IPS-NIHi7 (cell line): ENCODE data around the gene FCN3.

Experiments used
- DNase-seq: peaks from one replicate; pipeline ENCODE4 v3.0.0; 2012; ENCODE audit warnings: mixed read lengths; ENCODE audit errors: extremely low spot score

Gene FCN3

GRCh38 chr1:27380224-27380623 lies 5.6 kb upstream of the FCN3 start:
- no peak for DNase-seq

- DNase-seq = no peak
Measured at GRCh38 chr1:27379564-27380122, 5.0 kb upstream of the FCN3 start.

GRCh38 chr1:27377760-27378495 lies 3.3 kb upstream of the FCN3 start:
- no peak for DNase-seq

DNA sequence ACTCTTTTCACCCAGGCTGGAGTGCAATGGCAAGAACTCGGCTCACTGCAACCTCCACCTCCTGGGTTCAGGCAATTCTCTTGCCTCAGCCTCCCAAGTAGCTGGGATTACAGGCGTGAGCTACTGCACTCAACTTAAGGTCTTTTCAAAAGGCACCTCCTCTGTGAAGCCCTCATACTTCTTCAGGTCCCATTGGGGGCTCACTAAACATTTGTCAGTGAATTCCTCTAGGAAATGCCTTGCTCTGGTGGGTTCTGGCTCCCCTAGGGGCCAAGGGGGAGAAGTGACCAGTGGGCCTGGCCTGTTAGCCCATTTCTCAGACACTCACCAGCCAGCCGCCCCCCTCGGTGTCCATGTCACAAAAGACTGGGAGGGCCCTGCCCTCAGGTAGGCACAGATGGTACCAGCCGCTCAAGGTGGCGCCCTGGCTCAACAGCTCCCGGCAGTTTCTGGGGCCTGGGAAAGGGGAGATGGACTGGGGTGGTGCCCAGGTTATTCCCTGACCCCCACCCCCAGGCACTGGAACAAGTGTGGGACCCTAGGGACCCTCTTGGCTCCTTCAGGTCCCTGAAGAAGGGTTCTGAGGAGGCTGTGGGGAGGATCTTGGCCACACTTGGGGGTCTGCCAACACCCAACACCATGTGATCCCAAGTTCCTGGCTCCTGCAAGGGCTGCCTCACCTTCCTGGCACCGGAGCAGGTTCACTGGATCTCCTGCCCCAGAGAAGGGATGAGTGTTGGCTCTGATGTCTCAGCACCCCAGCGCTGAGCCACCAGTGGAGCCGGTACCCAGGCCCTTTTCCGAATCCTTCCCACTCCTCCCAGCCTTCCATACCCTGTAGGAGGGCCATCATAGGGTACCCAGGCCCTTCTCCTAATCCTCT lies 1.6 kb downstream of the FCN3 start:
- peak; percentile 64 for DNase-seq

DNA sequence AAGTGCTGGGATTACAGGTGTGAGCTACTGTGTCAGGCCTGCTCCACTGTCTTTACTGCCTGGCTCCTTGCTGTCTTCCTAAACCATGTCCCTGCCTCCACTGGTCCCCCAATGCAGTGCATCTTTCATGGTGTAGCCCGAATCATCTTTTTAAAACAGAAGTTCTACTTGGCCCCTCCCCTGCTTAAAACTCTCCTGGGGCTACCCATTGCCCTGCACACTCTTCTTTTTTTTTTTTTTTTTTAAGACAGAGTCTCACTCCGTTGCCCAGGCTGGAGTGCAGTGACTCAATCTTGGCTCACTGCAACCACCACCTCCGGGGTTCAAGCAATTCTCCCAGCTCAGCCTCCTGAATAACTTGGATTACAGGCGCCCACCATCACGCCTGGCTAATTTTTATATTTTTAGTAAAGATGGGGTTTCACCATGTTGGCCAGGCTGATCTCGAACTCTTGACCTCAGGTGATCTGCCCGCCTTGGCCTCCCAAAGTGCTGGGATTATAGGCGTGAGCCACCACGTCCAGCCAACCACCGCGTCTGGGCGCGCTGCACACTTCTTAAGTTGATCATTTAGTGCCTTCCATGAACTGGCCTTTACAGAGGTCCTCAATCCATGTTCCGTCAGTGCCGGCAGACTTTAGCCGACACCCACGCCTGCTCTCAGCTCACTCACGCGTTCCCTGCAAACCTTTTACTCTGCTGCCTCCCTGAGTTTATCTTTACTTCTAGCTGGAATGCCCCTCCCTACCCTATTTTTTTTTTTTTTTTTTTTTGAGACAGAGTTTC lies 2.4 kb downstream of the FCN3 start:
- DNase-seq = no peak

DNA sequence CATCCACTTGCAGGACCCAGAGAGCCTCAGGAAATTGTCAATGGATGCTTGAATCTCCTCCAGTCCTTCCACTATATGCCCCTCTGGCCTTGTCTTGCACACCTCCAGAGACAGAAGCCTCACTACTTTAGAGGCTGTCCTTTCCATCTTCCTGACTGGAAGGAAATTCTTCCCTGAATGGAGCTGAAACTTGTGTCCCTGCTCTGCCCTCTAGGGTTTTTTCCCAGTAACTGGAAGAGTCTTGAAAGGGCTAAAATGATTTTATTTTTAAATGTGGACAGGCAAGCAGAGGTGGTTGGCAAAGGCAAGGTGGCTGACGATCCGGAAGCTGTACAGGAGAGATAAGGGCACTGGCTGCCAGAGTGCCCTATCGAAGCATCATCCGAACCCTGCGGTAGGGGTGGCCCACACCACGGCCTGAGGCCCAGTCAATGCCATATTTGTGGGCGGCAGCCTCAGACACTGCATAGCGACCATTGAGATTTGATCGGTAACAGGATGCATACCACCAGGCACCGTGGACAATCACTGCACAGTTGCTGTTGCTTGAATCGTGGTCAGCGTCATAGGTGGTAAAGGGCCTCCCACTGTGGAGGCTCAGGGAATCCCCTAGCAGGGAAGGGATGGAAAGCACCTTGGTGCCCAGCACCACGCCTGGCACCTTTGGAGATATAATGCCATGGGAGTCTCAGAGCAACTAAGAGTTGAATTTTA lies 5.6 kb downstream of the FCN3 start:
- DNase-seq = no peak

DNA sequence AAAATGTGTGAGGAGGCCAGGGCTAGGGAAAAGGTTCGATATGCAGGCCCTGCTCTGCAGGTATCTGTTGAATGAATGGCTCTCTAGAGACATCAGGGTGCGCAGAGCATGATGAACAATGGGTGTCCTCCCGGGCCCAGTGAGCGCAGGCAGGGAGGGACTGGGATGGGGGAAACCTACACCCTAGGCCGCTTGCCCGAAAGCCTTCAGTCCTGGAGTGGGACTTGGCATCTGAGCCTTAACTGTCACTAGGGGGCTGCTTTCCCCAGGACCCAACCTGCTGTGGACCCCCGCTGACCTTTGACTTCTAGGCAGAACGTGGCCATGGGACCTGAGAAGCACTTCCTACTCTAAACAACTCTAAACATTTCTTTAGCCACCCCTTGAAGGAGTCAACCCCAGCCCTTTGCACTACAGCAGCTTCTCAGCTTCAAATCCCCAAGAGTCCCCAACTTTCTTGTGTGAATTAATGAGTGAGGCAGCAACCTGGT lies 7.4 kb downstream of the FCN3 start:
- DNase-seq = no peak

DNA sequence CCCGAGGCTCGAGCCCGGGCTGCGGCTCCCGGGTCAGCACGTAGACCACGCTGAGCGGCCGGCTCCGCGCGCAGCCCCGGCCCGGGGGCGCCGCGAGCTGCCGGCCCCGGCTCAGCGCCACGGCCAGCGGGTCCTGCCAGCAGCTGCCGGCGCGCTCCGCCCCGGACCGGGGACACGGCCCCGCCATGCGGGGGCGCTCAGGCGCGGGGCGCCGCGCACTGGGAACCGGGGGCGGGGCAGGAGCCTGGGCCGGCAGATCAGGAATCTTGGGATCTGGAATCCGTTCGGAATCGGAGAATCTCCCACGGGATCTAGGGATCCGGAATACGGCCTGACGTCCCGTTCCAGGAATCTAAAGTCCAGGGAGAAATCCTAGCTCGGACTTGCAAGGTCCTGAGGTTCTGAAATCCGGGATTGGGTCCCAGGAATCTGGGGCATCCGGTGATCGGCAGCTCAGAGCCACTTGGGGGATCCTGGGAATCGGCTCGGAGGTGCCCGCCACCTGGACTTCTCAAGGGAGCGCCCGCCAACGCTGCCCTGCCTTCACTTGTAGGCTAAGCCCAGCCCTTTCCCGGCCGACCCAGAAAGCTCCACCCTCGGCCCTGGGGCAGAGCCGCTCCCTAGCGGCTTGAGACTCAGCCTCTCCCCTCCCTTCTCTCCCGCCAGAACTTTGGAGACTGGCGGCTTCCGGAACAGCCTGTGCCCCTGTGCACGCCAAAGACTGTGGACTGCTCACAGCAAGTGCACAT lies 8.0 kb downstream of the FCN3 start, which contains the start of gene MAP3K6:
Gene MAP3K6 (minus strand): TSS at position 551 of the 749 bp plus-strand sequence. CDS start 364 bp downstream, at position 187.
- peak; percentile 80 for DNase-seq

DNA sequence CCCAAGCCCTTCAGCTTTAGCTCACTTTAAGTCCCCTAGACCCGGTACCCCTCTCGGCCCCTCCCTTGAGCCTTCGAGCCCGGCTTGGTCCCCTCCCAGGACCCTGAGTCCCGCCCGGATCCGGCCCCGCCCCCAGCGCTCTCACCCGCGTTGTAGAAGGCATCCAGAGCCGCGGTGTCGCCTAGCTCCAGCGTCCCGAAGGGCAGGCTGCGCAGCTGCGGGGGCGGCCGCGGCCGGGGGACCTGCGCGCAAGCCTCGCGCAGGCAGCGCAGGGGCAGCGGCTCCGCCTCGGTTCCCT lies 8.6 kb downstream of the FCN3 start:
- peak; percentile 79 for DNase-seq

DNA sequence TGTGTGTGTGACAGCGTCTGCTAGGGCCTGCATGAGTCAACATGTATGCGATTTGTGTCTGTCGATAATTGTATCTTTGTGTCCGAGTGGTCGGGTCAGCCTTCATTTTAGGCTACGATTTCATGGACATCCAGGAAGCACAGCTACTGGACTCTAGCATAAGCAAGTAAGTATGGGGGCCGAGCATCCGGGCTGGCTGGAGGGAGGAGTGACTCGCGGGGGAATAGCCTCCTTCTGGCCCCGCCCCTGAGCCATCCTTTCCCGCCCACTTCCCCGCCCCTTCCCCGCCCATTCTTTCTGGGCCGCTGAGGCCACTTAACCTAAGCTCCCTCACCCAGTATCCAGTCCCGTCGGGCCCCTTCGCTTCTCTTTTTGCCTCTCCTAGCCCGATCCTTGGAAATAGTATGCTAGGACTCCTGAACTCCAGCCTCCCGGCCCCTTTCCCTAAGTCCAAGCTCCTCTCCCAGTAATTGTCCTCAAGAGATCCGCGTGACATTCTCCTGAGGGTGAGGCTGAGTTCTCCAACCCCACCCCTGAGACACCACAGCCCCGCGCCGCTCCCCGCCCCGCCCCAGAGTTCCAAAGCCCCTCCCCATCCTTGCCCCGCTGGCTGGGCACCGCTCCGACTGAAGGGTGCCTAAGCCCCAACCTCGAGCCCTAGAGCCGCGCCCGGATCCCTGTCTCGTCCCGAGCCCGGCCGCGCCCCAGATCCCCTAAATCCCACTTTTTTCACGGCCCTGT lies 9.1 kb downstream of the FCN3 start:
- DNase-seq = peak; percentile 91

DNA sequence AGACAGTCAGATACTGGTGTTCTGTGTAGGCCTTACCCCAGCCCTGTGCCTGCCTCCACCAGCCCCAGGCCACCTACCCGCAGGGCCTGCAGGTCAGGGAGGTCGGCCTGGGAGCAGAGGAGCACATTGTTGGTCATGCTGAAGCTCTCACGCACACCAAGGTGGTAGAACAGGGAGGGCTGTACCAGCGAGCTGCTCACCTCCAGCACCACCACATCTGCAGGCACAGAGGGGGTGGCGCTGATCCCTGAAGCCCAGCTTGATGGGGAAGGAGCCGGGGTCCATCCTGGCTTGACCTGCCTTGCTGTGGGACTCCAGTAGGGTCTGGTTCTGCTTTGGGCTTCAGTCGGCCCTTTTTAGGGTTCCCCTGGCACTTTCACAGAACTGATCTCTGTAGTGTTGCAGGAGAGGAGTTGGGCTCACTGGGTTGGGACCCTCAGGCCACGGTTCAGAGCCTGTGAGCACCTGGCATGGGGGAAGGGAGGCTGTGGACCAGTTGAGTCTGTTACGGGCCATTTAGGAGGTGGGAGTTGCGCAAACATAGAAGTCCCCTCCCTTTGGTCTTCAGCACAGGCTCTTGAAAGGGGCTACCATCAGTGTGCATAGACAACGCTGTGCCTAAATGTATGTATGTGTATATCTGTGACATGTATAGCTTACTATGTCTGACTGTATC lies 9.8 kb downstream of the FCN3 start:
- DNase-seq = no peak

DNA sequence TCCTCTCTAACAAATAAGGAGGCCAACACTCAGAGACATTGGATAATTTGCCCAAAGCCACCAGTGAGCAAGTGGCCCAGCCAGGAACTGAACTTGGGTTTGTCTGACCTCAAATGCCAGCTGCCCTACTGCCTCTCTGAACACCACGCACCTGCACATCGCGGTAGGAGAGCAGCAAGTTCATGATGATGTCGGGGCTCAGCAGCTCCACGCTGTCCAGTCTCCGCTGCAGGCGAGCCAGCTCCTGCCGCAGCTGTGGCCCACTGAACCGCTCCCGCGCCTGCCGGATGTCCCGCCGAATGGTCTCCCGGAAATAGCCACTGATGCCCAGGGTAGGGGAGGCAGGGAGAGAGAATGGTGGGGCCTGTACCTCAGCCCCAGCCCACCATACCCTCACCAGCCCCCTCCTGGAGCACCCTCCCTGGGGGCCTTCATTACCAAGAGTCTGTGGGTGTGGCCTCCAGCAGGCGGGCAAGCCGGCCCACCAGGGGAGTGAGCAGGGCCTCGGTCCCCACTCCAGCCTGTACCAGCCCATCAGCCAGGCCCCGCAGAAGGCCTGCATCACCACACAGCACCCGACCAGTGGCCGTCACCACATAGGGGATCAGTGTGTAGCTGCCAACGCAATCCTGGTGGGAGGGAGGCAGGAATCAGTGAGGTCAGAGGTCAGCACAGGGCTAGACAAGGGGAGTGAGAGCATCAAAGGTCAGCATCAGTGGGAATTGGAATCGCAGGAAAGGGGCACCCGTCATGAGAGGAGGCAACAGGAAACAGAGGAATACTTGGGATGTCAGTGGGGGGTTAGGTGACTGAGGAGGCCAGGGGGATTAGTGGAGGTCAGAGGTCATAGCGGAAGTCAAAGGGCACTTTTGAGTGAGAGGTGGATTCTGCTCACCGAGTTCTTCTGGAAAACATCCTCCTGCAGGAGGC lies 10.6 kb downstream of the FCN3 start:
- DNase-seq = no peak

GRCh38 chr1:27361553-27361952 lies 13.1 kb downstream of the FCN3 start:
- no peak for DNase-seq

DNA sequence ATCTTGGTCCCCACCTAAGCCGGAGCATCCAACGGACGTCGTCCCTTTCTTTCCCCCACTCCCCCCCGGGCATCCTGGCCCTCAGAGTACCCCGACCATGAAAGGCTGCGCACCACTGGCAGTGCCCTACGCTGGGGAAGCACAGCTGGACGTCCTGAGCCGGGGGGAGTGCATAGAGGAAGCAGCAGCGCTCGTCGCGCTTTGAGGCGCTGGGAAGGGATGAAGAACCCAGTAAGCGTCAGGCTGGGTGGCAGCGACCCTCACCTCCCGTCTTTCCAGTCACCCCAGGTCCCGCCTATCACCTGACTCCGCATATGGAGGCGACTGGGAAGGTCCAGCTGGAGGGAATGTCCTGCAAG lies 13.6 kb downstream of the FCN3 start:
- DNase-seq = no peak

- DNase-seq = peak; percentile 70
Measured at GRCh38 chr1:27360159-27361043, 14.2 kb downstream of the FCN3 start.

GRCh38 chr1:27359822-27360158 lies 14.8 kb downstream of the FCN3 start:
- no peak for DNase-seq

DNA sequence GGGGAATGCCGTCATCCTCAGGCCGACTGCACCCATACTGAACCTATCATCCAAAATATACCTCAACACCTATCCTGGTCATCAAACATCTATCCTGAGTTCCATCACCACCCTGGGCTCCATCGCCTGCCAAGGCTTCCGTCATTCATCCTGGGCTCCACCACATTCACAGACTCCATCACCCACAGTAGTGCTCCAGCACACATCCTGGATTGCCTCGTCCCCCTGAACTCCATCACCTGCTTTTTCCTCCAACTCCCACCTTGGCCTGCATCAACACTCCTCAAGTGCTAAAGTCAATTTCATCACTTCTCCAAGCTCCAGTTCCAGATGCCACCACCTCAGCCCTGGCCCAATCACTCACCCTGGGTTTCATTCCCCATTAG lies 15.7 kb downstream of the FCN3 start:
- no peak for DNase-seq
